K562 (cell line): Measurements from ENCODE around the gene ZNF628. TPM values are rescaled to one million over a fixed set of nuclear protein-coding genes. Genes with fewer than 3 reads are reported as not detected.

Source experiments
- ETV1 ChIP-seq: fragments of 450-650 bp; conservative IDR thresholded peaks from 2 replicates; pipeline ENCODE4 v1.6.1; 2016; ENCODE audit warnings: missing genetic modification characterization, control low read depth, low read depth, missing compliant biosample characterization
- HMGN3 ChIP-seq: IDR thresholded peaks from 2 replicates; pipeline ENCODE4 v1.6.1; 2011; ENCODE audit warnings: borderline replicate concordance, low read depth, mild to moderate bottlenecking, mixed read lengths, low read length; ENCODE audit not compliant: insufficient read length; ENCODE audit errors: extremely low read depth
- NFE2L1 ChIP-seq: fragments of 450-650 bp; IDR thresholded peaks from 2 replicates; pipeline ENCODE4 v1.6.1; 2016; ENCODE audit warnings: missing genetic modification characterization, low read depth, mild to moderate bottlenecking, missing compliant biosample characterization, moderate library complexity, borderline replicate concordance
- RBFOX2 ChIP-seq: fragments of 200-400 bp; formaldehyde crosslinking; IDR thresholded peaks from 2 replicates; pipeline ENCODE4 v1.6.1; 2017; ENCODE audit warnings: low read depth, mild to moderate bottlenecking, low read length, moderate library complexity
- RBM15 ChIP-seq: fragments of 200-400 bp; formaldehyde crosslinking; IDR thresholded peaks from 2 replicates; pipeline ENCODE4 v1.6.1; 2018; ENCODE audit warnings: mild to moderate bottlenecking, low read length, moderate library complexity; ENCODE audit not compliant: insufficient read depth
- SMARCC2 ChIP-seq: fragments of 450-650 bp; IDR thresholded peaks from 2 replicates; pipeline ENCODE4 v1.6.1; 2017; ENCODE audit warnings: antibody characterized with exemption, moderate library complexity, mild to moderate bottlenecking, low read depth
- TBL1XR1 ChIP-seq, 2 experiments: IDR thresholded peaks; 2 replicates each; pipeline ENCODE4 v1.6.1; 2012; ENCODE audit warnings: improper control_type of control experiment in 2 of 2, low read length in 2 of 2, mild to moderate bottlenecking in 1 of 2
- polyA plus RNA-seq, 8 experiments: library from polyadenylated mRNA; depleted of rRNA in 4 of 8; stranded (reverse) in 5 of 8; unstranded in 3 of 8; fragments of >200 nt; fragmentation: Nextera tagmentation in 2 of 8; fragmentation: Illumina TruSeq in 1 of 8; extraction: Ambion mirVana in 2 of 8; extraction: Trizol in 1 of 8; gene quantifications; 2 replicates each; pipeline versions ENCODE4 v1.2.1 to v1.2.3, GENCODE V29; 2011 to 2014; ENCODE audit warnings: inconsistent platforms in 1 of 8, missing spikeins in 1 of 8
- total RNA-seq, 7 experiments: library from RNA; depleted of rRNA in 6 of 7; stranded (reverse); fragments of >200 nt in 6 of 7; fragmentation: Illumina TruSeq in 2 of 7; extraction: Trizol in 2 of 7; gene quantifications; 2 replicates each; pipeline versions ENCODE4 v1.2.1 to v1.2.3, GENCODE V29; 2011 to 2021; ENCODE audit warnings: low replicate concordance in 1 of 7
- TF ChIP-seq, protein P1 (sequence below): fragments of 450-650 bp; IDR thresholded peaks from 2 replicates; pipeline ENCODE4 v1.6.1; 2018; ENCODE audit not compliant: partially characterized antibody
- TF ChIP-seq, protein P2 (sequence below): sonication (generic); formaldehyde crosslinking; IDR thresholded peaks from 2 replicates; pipeline ENCODE4 v1.8.1; 2023; ENCODE audit warnings: mild to moderate bottlenecking, missing genetic modification reagents

The ZNF628 gene
- total and polyA plus RNA-seq, 9 of the 15 experiments (the other 6 are each of a cell fraction or from before 2014, with no cell fraction given): 0.13 to 13.6 (median 2.2) TPM; not detected in 3

DNA sequence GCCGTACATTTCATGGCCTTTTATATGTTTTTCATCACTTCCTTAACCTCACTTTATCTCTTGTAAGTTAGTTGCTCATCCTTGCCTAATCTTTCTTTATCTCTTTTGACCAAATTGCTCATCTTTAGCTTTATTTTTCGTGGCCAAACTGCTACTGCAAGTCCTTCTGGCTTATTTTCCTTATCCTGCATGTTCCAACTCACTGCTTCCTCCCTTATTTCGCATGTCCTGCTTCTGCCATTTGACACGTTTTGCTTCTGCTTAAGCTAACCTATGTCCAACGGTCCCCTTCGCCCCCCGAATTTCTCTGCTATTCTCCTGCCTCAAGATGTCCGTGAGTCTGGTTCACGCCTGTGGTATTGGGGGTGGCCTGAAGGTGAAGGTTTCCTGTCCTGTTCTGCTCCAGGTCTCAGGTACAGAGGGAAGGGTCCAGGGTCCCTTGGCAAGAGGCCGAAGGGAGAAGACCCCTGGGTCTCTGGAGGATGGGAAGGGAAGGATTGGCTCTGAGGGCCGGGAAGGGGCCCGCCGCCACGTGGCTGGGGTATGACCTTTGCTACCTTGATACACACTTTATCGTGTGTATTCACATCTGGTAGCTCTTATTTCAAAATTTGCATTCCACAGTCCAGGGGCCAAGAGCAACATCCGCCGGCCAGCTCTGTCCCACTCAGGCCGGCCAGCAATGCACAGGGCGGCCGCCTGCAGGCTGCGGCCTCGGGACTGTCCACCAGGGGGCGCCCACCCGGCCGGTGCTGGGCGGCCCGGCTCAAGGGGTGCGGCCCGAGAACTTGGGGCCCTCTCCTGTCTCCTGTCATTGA lies 9.0 kb upstream of the ZNF628 start (continued):
- TF ChIP-seq TBL1XR1 (IDR thresholded peaks at IDR 0.05; ENCODE audit: low read length in 2 of 2) (peak in 1 of 2 experiments; percentile 67; a peak in 1 of 4 replicates), NFE2L1 (no peak), ETV1 (tag) (peak; percentile 6; the same call in 1 of the 2 replicates), RBFOX2 (peak; percentile 92), SMARCC2 (peak; percentile 84; the same call in 1 of the 2 replicates), HMGN3 (peak; percentile 66), RBM15 (no peak)
- TF ChIP-seq, protein P1, sequence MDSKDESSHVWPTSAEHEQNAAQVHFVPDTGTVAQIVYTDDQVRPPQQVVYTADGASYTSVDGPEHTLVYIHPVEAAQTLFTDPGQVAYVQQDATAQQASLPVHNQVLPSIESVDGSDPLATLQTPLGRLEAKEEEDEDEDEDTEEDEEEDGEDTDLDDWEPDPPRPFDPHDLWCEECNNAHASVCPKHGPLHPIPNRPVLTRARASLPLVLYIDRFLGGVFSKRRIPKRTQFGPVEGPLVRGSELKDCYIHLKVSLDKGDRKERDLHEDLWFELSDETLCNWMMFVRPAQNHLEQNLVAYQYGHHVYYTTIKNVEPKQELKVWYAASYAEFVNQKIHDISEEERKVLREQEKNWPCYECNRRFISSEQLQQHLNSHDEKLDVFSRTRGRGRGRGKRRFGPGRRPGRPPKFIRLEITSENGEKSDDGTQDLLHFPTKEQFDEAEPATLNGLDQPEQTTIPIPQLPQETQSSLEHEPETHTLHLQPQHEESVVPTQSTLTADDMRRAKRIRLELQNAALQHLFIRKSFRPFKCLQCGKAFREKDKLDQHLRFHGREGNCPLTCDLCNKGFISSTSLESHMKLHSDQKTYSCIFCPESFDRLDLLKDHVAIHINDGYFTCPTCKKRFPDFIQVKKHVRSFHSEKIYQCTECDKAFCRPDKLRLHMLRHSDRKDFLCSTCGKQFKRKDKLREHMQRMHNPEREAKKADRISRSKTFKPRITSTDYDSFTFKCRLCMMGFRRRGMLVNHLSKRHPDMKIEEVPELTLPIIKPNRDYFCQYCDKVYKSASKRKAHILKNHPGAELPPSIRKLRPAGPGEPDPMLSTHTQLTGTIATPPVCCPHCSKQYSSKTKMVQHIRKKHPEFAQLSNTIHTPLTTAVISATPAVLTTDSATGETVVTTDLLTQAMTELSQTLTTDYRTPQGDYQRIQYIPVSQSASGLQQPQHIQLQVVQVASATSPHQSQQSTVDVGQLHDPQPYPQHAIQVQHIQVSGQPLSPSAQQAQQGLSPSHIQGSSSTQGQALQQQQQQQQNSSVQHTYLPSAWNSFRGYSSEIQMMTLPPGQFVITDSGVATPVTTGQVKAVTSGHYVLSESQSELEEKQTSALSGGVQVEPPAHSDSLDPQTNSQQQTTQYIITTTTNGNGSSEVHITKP: peak; percentile 20
- TF ChIP-seq, protein P2, sequence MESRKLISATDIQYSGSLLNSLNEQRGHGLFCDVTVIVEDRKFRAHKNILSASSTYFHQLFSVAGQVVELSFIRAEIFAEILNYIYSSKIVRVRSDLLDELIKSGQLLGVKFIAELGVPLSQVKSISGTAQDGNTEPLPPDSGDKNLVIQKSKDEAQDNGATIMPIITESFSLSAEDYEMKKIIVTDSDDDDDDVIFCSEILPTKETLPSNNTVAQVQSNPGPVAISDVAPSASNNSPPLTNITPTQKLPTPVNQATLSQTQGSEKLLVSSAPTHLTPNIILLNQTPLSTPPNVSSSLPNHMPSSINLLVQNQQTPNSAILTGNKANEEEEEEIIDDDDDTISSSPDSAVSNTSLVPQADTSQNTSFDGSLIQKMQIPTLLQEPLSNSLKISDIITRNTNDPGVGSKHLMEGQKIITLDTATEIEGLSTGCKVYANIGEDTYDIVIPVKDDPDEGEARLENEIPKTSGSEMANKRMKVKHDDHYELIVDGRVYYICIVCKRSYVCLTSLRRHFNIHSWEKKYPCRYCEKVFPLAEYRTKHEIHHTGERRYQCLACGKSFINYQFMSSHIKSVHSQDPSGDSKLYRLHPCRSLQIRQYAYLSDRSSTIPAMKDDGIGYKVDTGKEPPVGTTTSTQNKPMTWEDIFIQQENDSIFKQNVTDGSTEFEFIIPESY: peak; percentile 42; the same call in 1 of the 2 replicates
